IPS-20b (cell line): ENCODE measurements around the gene SUFU.

ENCODE experiments used
- H3K27ac ChIP-seq: one replicate; pipeline ENCODE4 v1.5.1; 2013; ENCODE audit warnings: low read length
- H3K27me3 ChIP-seq: 2 replicates; pipeline ENCODE4 v1.6.1; 2013; ENCODE audit warnings: mild to moderate bottlenecking, low read length, inconsistent platforms; ENCODE audit not compliant: insufficient read depth
- H3K36me3 ChIP-seq: 2 replicates; pipeline ENCODE4 v1.6.1; 2013; ENCODE audit warnings: low read depth, mild to moderate bottlenecking, inconsistent platforms, low read length, moderate library complexity; ENCODE audit not compliant: insufficient read depth
- H3K4me1 ChIP-seq: 2 replicates; pipeline ENCODE4 v1.6.1; 2013; ENCODE audit warnings: mild to moderate bottlenecking, control low read depth, inconsistent platforms, low read length, moderate library complexity; ENCODE audit not compliant: insufficient read depth
- H3K4me3 ChIP-seq: 2 replicates; pipeline ENCODE4 v1.5.1; 2013; ENCODE audit warnings: mild to moderate bottlenecking, low read length, inconsistent platforms
- H3K9ac ChIP-seq: 2 replicates; pipeline ENCODE4 v1.6.1; 2013; ENCODE audit warnings: low read depth, mild to moderate bottlenecking, inconsistent platforms, low read length, moderate library complexity
- H3K9me3 ChIP-seq: 2 replicates; pipeline ENCODE4 v1.6.1; 2013; ENCODE audit warnings: mild to moderate bottlenecking, low read depth, low read length, inconsistent platforms; ENCODE audit not compliant: insufficient read depth

The SUFU gene

GRCh38 chr10:102627736-102628293 lies 124.0 kb downstream of the SUFU start:
- Histone ChIP-seq H3K27ac (peak overlapping the region; percentile 99), H3K9ac (peak overlapping the region; percentile 92), H3K36me3 (no peaks in the 10 kb centered on the region), H3K4me3 (peak overlapping the region; percentile 41; the same call in 1 of the 2 replicates), H3K4me1 (peaks cover 37% of the 10 kb centered on the region), H3K27me3 (no peaks in the 10 kb centered on the region), H3K9me3 (no peaks in the 10 kb centered on the region)

- H3K9ac ChIP-seq = peak overlapping the region; percentile 92
- peak overlapping the region; percentile 53 for H3K27ac ChIP-seq
- H3K4me1 ChIP-seq = peaks cover 39% of the 10 kb centered on the region
- H3K27me3 ChIP-seq = no peaks in the 10 kb centered on the region
- no peaks in the 10 kb centered on the region for H3K9me3 ChIP-seq
- no peaks in the 10 kb centered on the region for H3K36me3 ChIP-seq
- no peak overlapping the region for H3K4me3 ChIP-seq
Observed at GRCh38 chr10:102628451-102628911, 124.7 kb downstream of the SUFU start.

- H3K4me1 ChIP-seq = peaks cover 51% of the 10 kb centered on the region
- no peak overlapping the region for H3K4me3 ChIP-seq
- H3K36me3 ChIP-seq = no peaks in the 10 kb centered on the region
- no peaks in the 10 kb centered on the region for H3K27me3 ChIP-seq
- H3K9me3 ChIP-seq = no peaks in the 10 kb centered on the region
- peak overlapping the region; percentile 68; the same call in 1 of the 2 replicates for H3K9ac ChIP-seq
- H3K27ac ChIP-seq = peak overlapping the region; percentile 87
Observed at GRCh38 chr10:102629661-102630614, 126.2 kb downstream of the SUFU start.

- H3K4me3 ChIP-seq = no peak overlapping the region
- H3K4me1 ChIP-seq = peaks cover 53% of the 10 kb centered on the region
- H3K27me3 ChIP-seq = no peaks in the 10 kb centered on the region
- no peak overlapping the region; the same call in 1 of the 2 replicates for H3K9ac ChIP-seq
- H3K27ac ChIP-seq = no peak overlapping the region
- no peaks in the 10 kb centered on the region for H3K9me3 ChIP-seq
- no peaks in the 10 kb centered on the region for H3K36me3 ChIP-seq
Observed at GRCh38 chr10:102630663-102631062, 126.9 kb downstream of the SUFU start.

GRCh38 chr10:102631525-102632393 lies 128.0 kb downstream of the SUFU start:
- H3K4me1 ChIP-seq = peaks cover 52% of the 10 kb centered on the region
- H3K27ac ChIP-seq = no peak overlapping the region

GRCh38 chr10:102632394-102633111 lies 128.8 kb downstream of the SUFU start:
- Histone ChIP-seq H3K27me3 (no peaks in the 10 kb centered on the region), H3K36me3 (no peaks in the 10 kb centered on the region), H3K9me3 (no peaks in the 10 kb centered on the region), H3K27ac (no peak overlapping the region), H3K4me3 (no peak overlapping the region), H3K4me1 (peaks cover 44% of the 10 kb centered on the region), H3K9ac (peak overlapping the region; percentile 4; the same call in 1 of the 2 replicates)

More at GRCh38 chr10:102631525-102632393, 128.0 kb downstream of the SUFU start:
- no peak overlapping the region for H3K9ac ChIP-seq
- no peaks in the 10 kb centered on the region for H3K36me3 ChIP-seq
- H3K9me3 ChIP-seq = no peaks in the 10 kb centered on the region
- no peak overlapping the region for H3K4me3 ChIP-seq
- H3K27me3 ChIP-seq = no peaks in the 10 kb centered on the region

GRCh38 chr10:102633287-102633686 lies 129.5 kb downstream of the SUFU start:
- no peaks in the 10 kb centered on the region for H3K27me3 ChIP-seq
- no peaks in the 10 kb centered on the region for H3K9me3 ChIP-seq
- no peaks in the 10 kb centered on the region for H3K36me3 ChIP-seq
- no peak overlapping the region for H3K27ac ChIP-seq
- H3K4me3 ChIP-seq = no peak overlapping the region
- H3K4me1 ChIP-seq = peaks cover 37% of the 10 kb centered on the region
- H3K9ac ChIP-seq = peak overlapping the region; percentile 4; the same call in 1 of the 2 replicates

- Histone ChIP-seq H3K9me3 (no peaks in the 10 kb centered on the region), H3K4me3 (no peak overlapping the region), H3K27me3 (no peaks in the 10 kb centered on the region), H3K4me1 (peaks cover 33% of the 10 kb centered on the region), H3K27ac (no peak overlapping the region), H3K9ac (no peak overlapping the region), H3K36me3 (no peaks in the 10 kb centered on the region)
Observed at GRCh38 chr10:102633848-102634247, 130.1 kb downstream of the SUFU start.

- no peaks in the 10 kb centered on the region for H3K36me3 ChIP-seq
- H3K27ac ChIP-seq = no peak overlapping the region
- no peaks in the 10 kb centered on the region for H3K27me3 ChIP-seq
- peaks cover 27% of the 10 kb centered on the region; the same call in 1 of the 2 replicates for H3K4me1 ChIP-seq
- no peak overlapping the region for H3K4me3 ChIP-seq
- no peak overlapping the region for H3K9ac ChIP-seq
- H3K9me3 ChIP-seq = no peaks in the 10 kb centered on the region
Observed at GRCh38 chr10:102634686-102635085, 130.9 kb downstream of the SUFU start.

- H3K27me3 ChIP-seq = no peaks in the 10 kb centered on the region
- no peak overlapping the region for H3K9ac ChIP-seq
- no peak overlapping the region for H3K27ac ChIP-seq
- H3K4me3 ChIP-seq = no peak overlapping the region
- no peaks in the 10 kb centered on the region for H3K9me3 ChIP-seq
- H3K36me3 ChIP-seq = no peaks in the 10 kb centered on the region
- H3K4me1 ChIP-seq = peaks cover 20% of the 10 kb centered on the region; the same call in 1 of the 2 replicates
Observed at GRCh38 chr10:102635377-102635776, 131.6 kb downstream of the SUFU start.
